ENCODE results near the gene MYO3B.

The MYO3B gene

GRCh38 chr2:170170281-170171040, 7.5 kb upstream of the MYO3B start:
- no peak for DNase-seq
- no peak for TF ChIP-seq CTCF (IDR thresholded peaks at IDR 0.05; ENCODE audit: low read length)
- no peak for TF ChIP-seq EZH2phosphoT487 (IDR thresholded peaks at IDR 0.05; ENCODE audit: low read length)
- TF ChIP-seq EZH2 (optimal IDR thresholded peaks at IDR 0.05; ENCODE audit: low read depth, low read length), result no peak
- no peaks in the 10 kb centered on the region for H3K9me2 ChIP-seq (replicated peaks; ENCODE audit: insufficient read depth, low read length)

DNA sequence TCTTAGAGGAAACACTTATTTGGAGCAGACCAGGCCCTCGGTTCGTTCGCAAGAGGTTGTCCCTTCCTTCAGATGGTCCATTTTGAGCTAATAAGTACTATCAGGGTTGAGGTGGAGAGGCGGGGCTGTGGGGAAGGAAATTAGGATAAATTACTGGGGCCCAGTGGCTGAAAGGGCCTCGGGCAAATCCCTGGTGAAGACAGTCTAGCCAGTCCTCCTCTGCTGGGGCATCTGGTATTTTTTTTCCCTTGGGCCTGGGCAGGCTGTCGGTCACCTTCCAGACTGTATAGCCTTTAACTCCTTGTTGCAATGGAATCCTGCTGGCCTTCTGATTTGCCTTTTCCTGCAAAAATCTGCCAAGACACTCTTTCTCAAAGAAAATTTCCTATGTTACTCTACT, 1.7 kb upstream of the MYO3B start:
- no peaks in the 10 kb centered on the region for H3K9me2 ChIP-seq (replicated peaks; ENCODE audit: insufficient read depth, low read length)
- H3K9me3 ChIP-seq (replicated peaks; ENCODE audit: insufficient read depth, low read length), result no peaks in the 10 kb centered on the region
- no peaks in the 10 kb centered on the region for H3K36me3 ChIP-seq (replicated peaks; ENCODE audit: insufficient read depth, low read length)
- TF ChIP-seq CTCF (IDR thresholded peaks at IDR 0.05; ENCODE audit: low read length) (no peak), EZH2 (optimal IDR thresholded peaks at IDR 0.05; ENCODE audit: low read depth, low read length) (no peak), EZH2phosphoT487 (IDR thresholded peaks at IDR 0.05; ENCODE audit: low read length) (no peak)
- no peaks in the 10 kb centered on the region for H3K27me3 ChIP-seq (replicated peaks; ENCODE audit: insufficient read depth, low read length)
- no peaks in the 10 kb centered on the region for H4K20me1 ChIP-seq (ENCODE audit: insufficient read depth, low read length)
- H3K4me3 ChIP-seq (ENCODE audit: low read length), result no peak overlapping the region
- H3K27ac ChIP-seq (ENCODE audit: low read length), result no peak overlapping the region
- no peak overlapping the region for H2AFZ ChIP-seq (ENCODE audit: low read length)
- DNase-seq, result no peak
- no peak overlapping the region for H3K4me2 ChIP-seq (ENCODE audit: low read depth, low read length)
- peaks cover 22% of the 10 kb centered on the region for H3K4me1 ChIP-seq (ENCODE audit: low read length)
- peaks cover 14% of the 10 kb centered on the region; the same call in 1 of the 2 replicates for H3F3A ChIP-seq (ENCODE audit: insufficient read depth, low read length)
- no peak overlapping the region for H3K9ac ChIP-seq (ENCODE audit: low read length)
- no peaks in the 10 kb centered on the region for H3K79me2 ChIP-seq (ENCODE audit: low read length)

More at GRCh38 chr2:170170281-170171040, 7.5 kb upstream of the MYO3B start:
- Histone ChIP-seq H3K4me2 (ENCODE audit: low read depth, low read length) (no peak overlapping the region), H3K4me1 (ENCODE audit: low read length) (peaks cover 4% of the 10 kb centered on the region; the same call in 1 of the 2 replicates), H3K27ac (ENCODE audit: low read length) (no peak overlapping the region), H3K36me3 (replicated peaks; ENCODE audit: insufficient read depth, low read length) (no peaks in the 10 kb centered on the region), H3K4me3 (ENCODE audit: low read length) (no peak overlapping the region), H3K9me3 (replicated peaks; ENCODE audit: insufficient read depth, low read length) (no peaks in the 10 kb centered on the region), H3F3A (ENCODE audit: insufficient read depth, low read length) (no peaks in the 10 kb centered on the region), H3K27me3 (replicated peaks; ENCODE audit: insufficient read depth, low read length) (no peaks in the 10 kb centered on the region), H3K79me2 (ENCODE audit: low read length) (no peaks in the 10 kb centered on the region), H2AFZ (ENCODE audit: low read length) (no peak overlapping the region), H3K9ac (ENCODE audit: low read length) (no peak overlapping the region), H4K20me1 (ENCODE audit: insufficient read depth, low read length) (no peaks in the 10 kb centered on the region)

DNA sequence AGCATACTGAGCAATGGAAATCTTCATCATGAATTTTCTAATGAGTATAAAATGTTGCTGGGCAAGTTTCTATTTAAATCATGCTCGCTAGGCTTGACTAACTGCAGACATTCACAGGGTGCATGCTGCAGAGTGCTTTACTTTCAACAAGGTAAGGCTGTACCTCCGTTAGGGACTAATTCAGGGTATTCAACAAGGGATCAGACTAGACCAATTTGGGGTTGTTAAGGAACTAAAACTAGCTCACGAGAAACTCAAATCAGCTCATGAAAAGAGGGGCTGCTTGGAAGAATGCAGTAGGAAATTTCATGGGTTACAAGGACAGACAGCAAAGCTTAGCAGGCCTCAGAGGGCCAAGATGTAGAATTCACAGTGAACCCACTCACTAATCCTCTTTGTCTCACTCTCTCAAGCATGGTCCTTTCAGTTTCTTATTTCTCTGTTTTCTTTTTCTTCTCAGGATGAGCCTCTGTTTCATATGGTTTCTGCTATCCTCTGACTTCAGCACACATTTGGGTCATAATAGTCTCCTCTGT, 2.2 kb downstream of the MYO3B start:
- TF ChIP-seq EZH2 (optimal IDR thresholded peaks at IDR 0.05; ENCODE audit: low read depth, low read length) (no peak), EZH2phosphoT487 (IDR thresholded peaks at IDR 0.05; ENCODE audit: low read length) (no peak), CTCF (IDR thresholded peaks at IDR 0.05; ENCODE audit: low read length) (no peak)
- peak; percentile 63 for DNase-seq
- Histone ChIP-seq H3K27ac (ENCODE audit: low read length) (peak overlapping the region; percentile 37; the same call in 1 of the 2 replicates), H3K9me2 (replicated peaks; ENCODE audit: insufficient read depth, low read length) (no peaks in the 10 kb centered on the region), H3K4me1 (ENCODE audit: low read length) (peaks cover 28% of the 10 kb centered on the region), H4K20me1 (ENCODE audit: insufficient read depth, low read length) (no peaks in the 10 kb centered on the region), H2AFZ (ENCODE audit: low read length) (0 out of 2 replicates have a peak overlapping the region, but pooled peaks have one; percentile 20), H3K79me2 (ENCODE audit: low read length) (no peaks in the 10 kb centered on the region), H3F3A (ENCODE audit: insufficient read depth, low read length) (peaks cover 14% of the 10 kb centered on the region; the same call in 1 of the 2 replicates), H3K27me3 (replicated peaks; ENCODE audit: insufficient read depth, low read length) (no peaks in the 10 kb centered on the region), H3K4me2 (ENCODE audit: low read depth, low read length) (peak overlapping the region; percentile 49), H3K9me3 (replicated peaks; ENCODE audit: insufficient read depth, low read length) (no peaks in the 10 kb centered on the region), H3K36me3 (replicated peaks; ENCODE audit: insufficient read depth, low read length) (no peaks in the 10 kb centered on the region), H3K9ac (ENCODE audit: low read length) (no peak overlapping the region), H3K4me3 (ENCODE audit: low read length) (no peak overlapping the region)
